Hepatocyte (in vitro differentiated cells): Measurements from ENCODE around the gene MRPL14.

Experiments
- CTCF ChIP-seq: fragments of 200-600 bp; sonication (generic); IDR thresholded peaks from 2 replicates; pipeline ENCODE4 v1.5.1; 2016; ENCODE audit warnings: antibody characterized with exemption, mild to moderate bottlenecking; ENCODE audit not compliant: poor library complexity
- EZH2phosphoT487 ChIP-seq: fragments of 200-600 bp; sonication (generic); IDR thresholded peaks from one replicate; pipeline ENCODE4 v1.6.1; 2018; ENCODE audit warnings: antibody characterized with exemption, mild to moderate bottlenecking, low read depth, moderate library complexity; ENCODE audit not compliant: unreplicated experiment, severe bottlenecking

- TF ChIP-seq CTCF (no peak), EZH2phosphoT487 (no peak)
Observed at GRCh38 chr6:44074813-44075646, 52.2 kb downstream of the MRPL14 start.
